ENCODE results near the gene ANKRD37. TPM values are rescaled to one million over a fixed set of nuclear protein-coding genes. Genes with fewer than 3 reads are reported as not detected.

ANKRD37 gene
- total RNA-seq, 4 donors from 2014 or later, result 8.3 to 13.3 (median 11.7) TPM

GRCh38 chr4:185425647-185426352 lies 29.2 kb downstream of the ANKRD37 start, which contains the start of gene UFSP2:
Gene UFSP2 (minus strand): TSS chr4:185425964. CDS start chr4:185425868, 96 bp downstream.
- Histone ChIP-seq H3K9me3 (no peaks in the 10 kb centered on the region), H3K4me3 (peak within 1 kb of the TSS; percentile 83 to 89 (median 86)), H3K27ac (replicated peaks in 1 of 4) (peak within 1 kb of the TSS; percentile 96 to 97 (median 96)), H3K27me3 (no peaks in the 10 kb centered on the region), H3K4me1 (peaks cover 34 to 48% (median 46%) of the 10 kb centered on the region in 4 donors), H3K36me3 (peaks cover 0 to 12% (median 7%) of the 10 kb centered on the region in 4 donors)
- intact Hi-C loops (cut with DNase I), result loop anchor here (5.0 kb wide), 1 partner anchor 42 kb away; no protein-coding TSS in a partner anchor
- TF ChIP-seq POLR2AphosphoS5 (IDR thresholded peaks at IDR 0.05) (peak; percentile 88 to 92), POLR2A (IDR thresholded peaks at IDR 0.05; ENCODE audit: low read depth) (peak; percentile 56), EP300 (IDR thresholded peaks at IDR 0.05) (no peak), CTCF (IDR thresholded peaks at IDR 0.05) (peak in 1 of 3 experiments; percentile 16)
- peak; percentile 98 for DNase-seq (ENCODE audit: extremely low spot score)
- 1% methylated on average over 20 of the region's 66 CpGs for WGBS

- peaks cover 0 to 2% (median under 1%) of the 10 kb centered on the region in 4 donors for H3K36me3 ChIP-seq
- H3K4me3 ChIP-seq, result no peak overlapping the region
- WGBS, result 89% methylated on average over 22 of the region's 22 CpGs
- H3K27ac ChIP-seq (replicated peaks in 1 of 4), result no peak overlapping the region
- intact Hi-C loops (cut with DNase I), result loop anchor here (5.0 kb wide), 1 partner anchor 40 kb away; no protein-coding TSS in a partner anchor
- no peaks in the 10 kb centered on the region for H3K27me3 ChIP-seq
- no peak for DNase-seq (ENCODE audit: extremely low spot score)
- TF ChIP-seq POLR2AphosphoS5 (IDR thresholded peaks at IDR 0.05) (no peak), POLR2A (IDR thresholded peaks at IDR 0.05; ENCODE audit: low read depth) (no peak), EP300 (IDR thresholded peaks at IDR 0.05) (no peak), CTCF (IDR thresholded peaks at IDR 0.05) (no peak)
- peaks cover 27 to 35% (median 33%) of the 10 kb centered on the region in 4 donors for H3K4me1 ChIP-seq
- H3K9me3 ChIP-seq, result no peaks in the 10 kb centered on the region
These were observed 30.5 kb downstream of the ANKRD37 start for GRCh38 chr4:185426960-185427688.

DNA sequence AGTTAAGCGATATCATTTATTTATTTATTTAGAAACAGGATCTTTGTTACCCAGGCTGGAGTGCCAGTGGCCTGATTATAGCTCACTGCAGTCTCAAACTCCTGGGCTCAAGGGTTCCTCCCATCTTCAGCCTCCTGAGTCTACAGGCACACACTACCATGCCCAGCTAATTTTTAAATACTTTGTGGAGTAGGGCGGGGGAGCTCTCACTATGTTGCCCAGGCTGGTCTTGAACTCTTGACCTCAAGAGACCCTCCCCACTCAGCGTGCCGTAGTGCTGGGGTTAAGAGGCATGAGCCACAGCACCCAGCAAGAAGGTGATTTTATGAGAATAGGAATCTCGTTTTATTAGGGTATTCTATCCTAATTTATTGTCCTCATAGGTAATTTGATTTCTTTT lies 33.0 kb downstream of the ANKRD37 start:
- Histone ChIP-seq H3K4me3 (no peak overlapping the region), H3K27me3 (no peaks in the 10 kb centered on the region), H3K4me1 (peaks cover 8 to 10% (median 9%) of the 10 kb centered on the region in 4 donors), H3K27ac (replicated peaks in 1 of 4) (no peak overlapping the region), H3K36me3 (no peaks in the 10 kb centered on the region), H3K9me3 (no peaks in the 10 kb centered on the region)
- 63% methylated on average over 5 of the region's 5 CpGs for WGBS
- DNase-seq (ENCODE audit: extremely low spot score), result no peak
- intact Hi-C loops (cut with DNase I), result loop anchor here (5.0 kb wide), 1 partner anchor 38 kb away; no protein-coding TSS in a partner anchor
- no peak for TF ChIP-seq POLR2AphosphoS5 (IDR thresholded peaks at IDR 0.05)
- no peak for TF ChIP-seq EP300 (IDR thresholded peaks at IDR 0.05)
- TF ChIP-seq POLR2A (IDR thresholded peaks at IDR 0.05; ENCODE audit: low read depth), result no peak
- TF ChIP-seq CTCF (IDR thresholded peaks at IDR 0.05), result no peak

DNA sequence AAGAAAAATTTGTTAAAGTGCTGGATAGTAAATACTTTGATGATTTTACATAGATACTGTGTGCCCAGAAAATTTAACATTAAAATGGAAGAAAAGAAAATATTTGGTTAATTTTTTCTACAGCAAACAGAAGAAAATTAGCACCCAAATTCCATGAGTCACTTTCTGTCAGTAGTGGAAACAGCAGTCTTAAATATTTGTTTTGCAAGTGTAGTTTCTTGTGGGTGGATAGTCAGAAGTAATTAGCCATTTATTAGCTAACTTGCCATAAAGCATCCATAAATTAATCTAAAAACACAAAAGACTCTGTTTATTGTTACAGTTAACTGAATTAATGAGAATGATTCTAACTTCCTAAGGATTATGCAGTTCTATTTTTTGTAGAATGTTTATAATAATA lies 38.8 kb downstream of the ANKRD37 start:
- H3K9me3 ChIP-seq, result no peaks in the 10 kb centered on the region
- no peaks in the 10 kb centered on the region for H3K36me3 ChIP-seq
- no peak for DNase-seq (ENCODE audit: extremely low spot score)
- H3K27me3 ChIP-seq, result no peaks in the 10 kb centered on the region
- TF ChIP-seq POLR2A (IDR thresholded peaks at IDR 0.05; ENCODE audit: low read depth) (no peak), CTCF (IDR thresholded peaks at IDR 0.05) (no peak), EP300 (IDR thresholded peaks at IDR 0.05) (no peak), POLR2AphosphoS5 (IDR thresholded peaks at IDR 0.05) (no peak)
- H3K4me3 ChIP-seq, result no peak overlapping the region
- no peak overlapping the region for H3K27ac ChIP-seq (replicated peaks in 1 of 4)
- no peaks in the 10 kb centered on the region for H3K4me1 ChIP-seq
- intact Hi-C loops (cut with DNase I), result no loop called here

Data from esophagus muscularis mucosa (tissue), 4 donors.